ENCODE results near the gene SND1. TPM values are rescaled to one million over a fixed set of nuclear protein-coding genes. Genes with fewer than 3 reads are reported as not detected.

SND1 gene
- total and polyA plus RNA-seq, 10 of the 15 experiments (the other 5 are each of a cell fraction or from before 2014, with no cell fraction given): 52.4 to 270 (median 146) TPM

DNA sequence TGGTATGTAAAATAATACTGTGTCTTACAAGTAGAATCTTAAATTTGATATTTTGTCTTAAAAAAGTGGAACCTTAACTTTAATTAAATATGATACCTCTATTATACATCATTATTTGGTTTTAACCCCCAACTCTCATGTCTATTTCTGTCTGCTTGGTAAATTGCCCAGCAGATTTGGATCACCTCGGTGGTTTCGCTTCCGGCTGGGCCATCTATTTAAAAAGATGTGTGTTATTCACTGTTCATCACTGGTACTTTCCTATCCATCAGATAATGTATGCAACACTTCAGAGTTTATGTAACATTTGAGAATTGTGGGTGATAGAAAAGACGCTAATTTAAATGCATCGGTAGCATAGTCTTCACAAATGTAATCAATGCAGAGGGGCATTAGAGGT lies 119.7 kb downstream of the SND1 start:
- BruUV-seq (replicated peaks): no TSS peak
- POLR2A ChIA-PET: no interaction called here
- Histone ChIP-seq H3K27ac (ENCODE audit: control insufficient read depth, insufficient read depth) (no peak overlapping the region), H3K79me2 (ENCODE audit: control insufficient read depth, insufficient read depth, low read length) (peaks cover 14% of the 10 kb centered on the region), H3K4me1 (ENCODE audit: control insufficient read depth, insufficient read depth, low read length) (peaks cover 4% of the 10 kb centered on the region; the same call in 1 of the 2 replicates), H2AFZ (ENCODE audit: control insufficient read depth, low read depth, low read length) (no peak overlapping the region), H3K4me3 (no peak overlapping the region), H3K9ac (ENCODE audit: control insufficient read depth, insufficient read depth, low read length) (no peak overlapping the region), H3K9me3 (replicated peaks; ENCODE audit: control insufficient read depth, insufficient read depth, low read length) (no peaks in the 10 kb centered on the region), H3K36me3 (ENCODE audit: control insufficient read depth in 2 of 2, insufficient read depth in 2 of 2, low read length in 1 of 2) (peaks cover 0 to 2% of the 10 kb centered on the region in 2 experiments; a peak in 2 of 4 replicates), H3K4me2 (ENCODE audit: control insufficient read depth, insufficient read depth) (no peak overlapping the region), H3K27me3 (replicated peaks in 1 of 2; ENCODE audit: control insufficient read depth in 2 of 2, insufficient read depth in 2 of 2, low read length in 1 of 2) (no peaks in the 10 kb centered on the region), H4K20me1 (ENCODE audit: control insufficient read depth, insufficient read depth) (no peaks in the 10 kb centered on the region)
- FAIRE-seq (peak; percentile 13), DNase-seq (ENCODE audit: low read depth, low spot score) (no peak), ATAC-seq (peak; percentile 85)
- RAD21 ChIA-PET (ENCODE audit: unreplicated experiment): interaction anchor here (0.8 kb wide), 1 partner anchor 229 kb away, joined by 3 read pairs; no protein-coding TSS in a partner anchor
- in situ Hi-C loops (cut with MboI) (no loop called here), intact Hi-C loops (cut with micrococcal nuclease; ENCODE audit: unreplicated experiment) (no loop called here)
- CTCF ChIA-PET: interaction anchor here (1.2 to 1.8 kb wide), 3 partner anchors 11 to 81 kb away, joined by 3 to 5 read pairs (median 5); no protein-coding TSS in a partner anchor
- TF ChIP-seq FOXM1 (IDR thresholded peaks at IDR 0.05; ENCODE audit: low read depth, low read length): no peak
- TF ChIP-seq MEF2B (IDR thresholded peaks at IDR 0.05; ENCODE audit: partially characterized antibody, poor library complexity, severe bottlenecking): peak; percentile 65
- 0 out of 2 replicates have a peak, but pooled peaks have one; percentile 13 for TF ChIP-seq SPI1 (IDR thresholded peaks at IDR 0.05; ENCODE audit: borderline replicate concordance, insufficient read depth, low read depth, low read length)
- TF ChIP-seq, protein P1, sequence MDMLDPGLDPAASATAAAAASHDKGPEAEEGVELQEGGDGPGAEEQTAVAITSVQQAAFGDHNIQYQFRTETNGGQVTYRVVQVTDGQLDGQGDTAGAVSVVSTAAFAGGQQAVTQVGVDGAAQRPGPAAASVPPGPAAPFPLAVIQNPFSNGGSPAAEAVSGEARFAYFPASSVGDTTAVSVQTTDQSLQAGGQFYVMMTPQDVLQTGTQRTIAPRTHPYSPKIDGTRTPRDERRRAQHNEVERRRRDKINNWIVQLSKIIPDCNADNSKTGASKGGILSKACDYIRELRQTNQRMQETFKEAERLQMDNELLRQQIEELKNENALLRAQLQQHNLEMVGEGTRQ (IDR thresholded peaks at IDR 0.05; ENCODE audit: borderline replicate concordance, low read depth, low read length): no peak
- peak; percentile 51; the same call in 1 of the 2 replicates for TF ChIP-seq MTA2 (IDR thresholded peaks at IDR 0.05; ENCODE audit: low read depth)
- 0 out of 2 replicates have a peak, but pooled peaks have one; percentile 10 for TF ChIP-seq NR2F1 (conservative IDR thresholded peaks at IDR 0.05)
- no peak for TF ChIP-seq BCL11A (IDR thresholded peaks at IDR 0.05; ENCODE audit: low read depth, low read length)
- 95% methylated on average over 5 of the region's 5 CpGs for WGBS (ENCODE audit: insufficient coverage, insufficient replicate concordance, low lambda C conversion rate, missing lambda C conversion rate)
- SMC1A ChIA-PET (ENCODE audit: uncharacterized antibody, unreplicated experiment): interaction anchor here (1.0 to 1.9 kb wide), 6 partner anchors 8 to 30 kb away, joined by 3 to 6 read pairs (median 4); no protein-coding TSS in a partner anchor

All from GM12878 (cell line).